ENCODE results near the gene TRAPPC3L.
"Not testable (repeated sequence)": the region's sequence is repeated elsewhere in the genome, so short reads cannot be mapped to it uniquely, and the experiment has no call there.

TRAPPC3L gene

DNA sequence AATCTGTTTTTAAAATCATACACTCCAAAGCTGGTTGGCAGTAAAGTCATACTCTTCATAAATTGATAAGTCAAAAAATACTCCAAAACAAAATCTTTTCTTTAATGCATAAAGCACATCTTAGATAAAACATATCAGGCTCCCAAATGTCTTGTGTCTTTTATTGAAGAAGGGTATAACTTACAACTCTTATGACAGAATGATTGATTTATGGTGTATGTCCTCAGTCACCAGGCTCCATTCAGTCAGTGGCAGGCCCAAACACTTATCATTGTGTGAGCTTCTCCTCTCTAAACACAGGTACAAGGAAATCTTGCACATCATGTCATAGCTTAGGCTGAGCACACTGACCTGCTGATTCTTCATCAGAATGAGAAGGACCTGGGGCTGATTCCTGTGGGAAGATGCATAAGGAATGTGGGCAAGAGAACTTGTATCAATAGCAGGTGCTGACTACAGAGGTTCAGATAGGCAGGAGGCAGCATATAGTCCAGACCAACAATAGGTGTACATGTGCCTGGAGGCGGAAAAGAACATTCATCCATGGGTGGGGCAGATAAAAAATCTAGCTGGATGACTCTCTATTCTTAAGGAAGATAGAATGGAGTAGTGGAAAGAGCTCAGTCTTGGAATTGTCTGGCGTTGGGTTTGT is 32.1 kb downstream of the TRAPPC3L start:
- DNase-seq (ENCODE audit: low read depth), result peak; percentile 30

DNA sequence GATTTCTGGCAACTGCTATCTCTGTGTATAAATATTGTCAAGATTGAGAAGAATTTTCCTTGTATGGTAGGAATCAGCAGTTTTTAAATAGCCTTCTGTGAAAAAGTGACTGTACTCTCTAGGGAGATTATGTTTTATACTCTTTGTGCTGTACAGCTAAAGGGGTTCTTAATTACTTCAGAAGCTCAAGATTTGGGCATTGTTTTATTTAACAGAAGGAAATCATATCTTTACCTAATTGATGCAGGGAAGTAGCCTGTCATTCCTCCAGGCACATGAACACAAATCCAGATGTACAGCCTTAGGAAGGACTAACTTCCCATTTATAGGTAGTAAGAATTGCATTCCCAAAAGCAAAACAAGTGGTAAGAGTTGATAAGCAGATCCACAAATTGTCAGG is 32.8 kb downstream of the TRAPPC3L start:
- DNase-seq (ENCODE audit: low read depth), result no peak

DNA sequence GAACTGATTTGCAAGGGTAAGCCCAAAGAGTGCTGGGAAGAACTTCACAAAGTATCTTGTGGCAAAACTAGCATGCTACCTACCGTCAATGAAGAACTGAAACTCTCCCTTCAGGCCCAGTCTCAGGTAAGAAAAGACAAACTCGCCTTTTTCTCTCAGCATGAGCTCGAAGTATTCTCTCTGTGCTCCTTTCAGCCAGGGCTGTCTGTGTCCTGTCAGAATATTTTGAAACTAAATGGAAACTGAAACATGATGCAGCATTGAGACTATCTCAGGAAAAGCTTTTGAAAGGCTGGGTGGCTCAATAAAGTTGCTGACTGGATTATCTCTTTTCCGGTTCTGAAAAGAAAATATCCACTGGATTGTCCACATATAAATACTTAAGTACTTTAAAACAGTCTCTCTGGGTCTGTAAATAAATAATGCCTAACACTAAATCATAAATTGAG is 33.3 kb downstream of the TRAPPC3L start:
- DNase-seq (ENCODE audit: low read depth), result peak; percentile 21

DNA sequence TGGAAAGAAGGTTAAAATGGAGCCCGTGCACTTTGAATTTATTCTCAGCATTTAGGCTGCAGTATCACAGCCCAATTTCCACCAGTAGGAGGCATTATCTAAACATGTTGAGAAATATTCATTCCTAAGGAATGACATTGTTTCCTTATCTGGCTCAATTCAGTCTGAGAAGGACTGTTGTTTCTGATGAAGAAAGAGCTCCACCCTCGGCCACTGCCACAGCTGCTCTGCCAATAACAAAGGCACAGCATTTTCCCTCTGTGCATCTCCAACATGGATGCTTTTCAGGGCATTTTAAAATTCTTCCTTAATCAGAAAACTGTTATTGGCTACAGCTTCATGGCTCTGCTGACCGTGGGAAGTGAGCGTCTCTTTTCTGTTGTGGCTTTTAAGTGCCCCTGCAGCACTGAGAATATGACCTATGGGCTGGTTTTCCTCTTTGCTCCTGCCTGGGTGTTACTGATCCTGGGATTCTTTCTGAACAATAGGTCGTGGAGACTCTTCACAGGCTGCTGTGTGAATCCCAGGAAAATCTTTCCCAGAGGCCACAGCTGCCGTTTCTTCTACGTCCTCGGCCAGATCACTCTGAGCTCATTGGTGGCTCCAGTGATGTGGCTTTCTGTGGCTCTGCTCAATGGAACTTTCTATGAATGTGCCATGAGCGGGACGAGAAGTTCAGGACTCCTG is 33.9 kb downstream of the TRAPPC3L start, which contains the start of gene CALHM5:
TSS of gene CALHM5 (plus strand) at position 216 of the 687 bp plus-strand sequence. CDS start at position 274, 58 bp downstream.
- peak; percentile 93 for DNase-seq (ENCODE audit: low read depth)

DNA sequence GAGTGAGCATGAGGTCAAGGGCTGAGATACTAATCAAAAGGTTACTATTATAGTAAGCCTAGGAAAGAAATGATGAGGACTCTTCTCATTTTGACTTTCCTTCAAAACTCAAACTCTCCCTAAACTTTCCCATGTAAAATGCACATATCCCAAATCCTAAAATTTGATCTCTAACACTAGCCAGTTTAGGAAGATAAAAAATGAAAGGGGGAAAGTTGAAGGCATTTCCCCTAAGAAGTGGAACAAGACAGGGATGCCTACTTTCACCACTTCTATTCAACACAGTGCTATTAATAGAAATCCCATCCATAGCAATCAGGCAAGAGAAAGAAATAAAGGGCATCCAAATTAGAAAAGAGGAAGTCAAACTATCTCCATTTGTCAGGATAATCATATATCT is 37.0 kb downstream of the TRAPPC3L start:
- no peak for DNase-seq (ENCODE audit: low read depth)

DNA sequence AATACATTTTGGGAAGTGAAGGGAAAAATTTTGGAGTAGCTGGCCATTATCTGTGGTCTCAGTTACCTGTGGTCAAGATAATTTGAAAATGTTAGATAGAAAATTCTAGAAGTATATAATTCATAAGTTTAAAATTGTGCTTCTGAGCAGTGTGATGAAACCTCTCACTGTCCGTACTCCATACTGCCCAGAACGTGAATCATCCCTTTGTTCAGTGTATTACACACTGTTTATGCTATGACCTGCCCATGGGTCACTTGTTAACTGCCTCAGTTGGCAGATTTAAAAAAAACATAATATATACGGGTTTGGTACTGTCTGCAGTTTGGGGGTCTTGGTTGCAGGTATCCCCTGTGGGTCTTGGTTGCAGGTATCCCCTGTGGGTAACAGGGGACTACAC is 38.2 kb downstream of the TRAPPC3L start:
- peak; percentile 75 for DNase-seq (ENCODE audit: low read depth)

DNA sequence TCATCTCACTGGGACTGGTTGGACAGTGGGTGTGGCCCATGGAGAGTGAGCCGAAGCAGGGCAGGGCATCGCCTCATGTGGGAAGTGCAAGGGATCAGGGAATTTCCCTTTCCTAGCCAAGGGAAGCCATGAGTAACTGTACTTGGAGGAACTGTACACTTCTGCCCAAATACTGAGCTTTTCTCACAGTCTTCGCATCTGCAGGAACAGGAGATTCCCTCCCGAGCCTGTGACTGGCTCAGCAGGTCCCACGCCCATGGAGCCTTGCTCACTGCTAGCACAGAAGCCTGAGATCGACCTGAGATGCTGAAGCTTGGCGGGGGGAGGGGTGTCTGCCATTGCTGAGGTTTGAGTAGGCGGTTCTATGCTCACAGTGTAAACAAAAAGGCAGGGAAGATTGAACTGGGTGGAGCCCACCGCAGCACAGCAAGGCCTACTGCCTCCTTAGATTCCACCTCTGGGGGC is 44.5 kb downstream of the TRAPPC3L start:
- no peak for DNase-seq (ENCODE audit: low read depth)

DNA sequence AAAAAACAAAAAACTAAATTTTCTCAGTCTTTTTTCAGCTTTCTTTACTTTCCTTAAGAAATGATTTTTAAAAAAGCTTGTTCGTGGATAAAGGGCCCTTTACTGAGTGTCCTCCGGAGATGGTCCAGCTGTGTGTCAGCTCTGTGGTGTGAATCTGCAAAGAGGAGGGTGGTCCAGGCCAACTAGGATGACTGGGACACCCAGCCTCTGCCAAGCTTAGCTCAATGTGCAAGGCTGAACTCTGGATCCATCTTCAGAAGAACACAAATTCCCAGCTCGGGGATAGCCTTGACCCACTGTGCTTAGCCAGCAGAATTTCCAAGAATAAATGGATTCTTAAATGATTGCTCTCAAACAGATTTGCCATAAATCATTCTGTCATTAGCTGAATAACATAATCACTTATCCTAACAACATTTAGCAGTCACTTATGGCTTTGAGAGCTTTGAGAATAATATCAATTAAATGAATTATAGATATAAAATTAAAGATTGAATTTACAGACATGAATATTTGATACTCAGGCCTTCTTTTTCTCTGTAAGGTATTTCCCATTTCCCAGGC is 48.3 kb downstream of the TRAPPC3L start:
- no peak for DNase-seq (ENCODE audit: low read depth)

DNA sequence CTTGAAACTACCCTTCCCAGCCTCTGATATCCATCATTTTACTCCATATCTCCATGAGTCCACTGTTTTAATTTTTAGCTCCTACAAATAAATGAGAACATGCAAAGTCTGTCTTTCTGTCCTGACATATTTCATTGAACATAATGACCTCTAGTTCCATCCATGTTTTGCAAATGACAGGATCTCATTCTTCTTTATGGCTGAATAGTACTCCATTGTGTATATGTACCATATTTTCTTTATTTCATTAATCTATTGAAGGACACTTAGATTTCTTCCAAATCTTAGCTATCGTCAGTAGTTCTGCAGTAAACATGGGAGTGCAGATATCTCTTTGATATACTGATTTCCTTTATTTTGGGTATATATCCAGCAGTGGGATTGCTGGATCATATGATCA is 50.3 kb downstream of the TRAPPC3L start:
- not testable (repeated sequence) for DNase-seq (ENCODE audit: low read depth)

DNA sequence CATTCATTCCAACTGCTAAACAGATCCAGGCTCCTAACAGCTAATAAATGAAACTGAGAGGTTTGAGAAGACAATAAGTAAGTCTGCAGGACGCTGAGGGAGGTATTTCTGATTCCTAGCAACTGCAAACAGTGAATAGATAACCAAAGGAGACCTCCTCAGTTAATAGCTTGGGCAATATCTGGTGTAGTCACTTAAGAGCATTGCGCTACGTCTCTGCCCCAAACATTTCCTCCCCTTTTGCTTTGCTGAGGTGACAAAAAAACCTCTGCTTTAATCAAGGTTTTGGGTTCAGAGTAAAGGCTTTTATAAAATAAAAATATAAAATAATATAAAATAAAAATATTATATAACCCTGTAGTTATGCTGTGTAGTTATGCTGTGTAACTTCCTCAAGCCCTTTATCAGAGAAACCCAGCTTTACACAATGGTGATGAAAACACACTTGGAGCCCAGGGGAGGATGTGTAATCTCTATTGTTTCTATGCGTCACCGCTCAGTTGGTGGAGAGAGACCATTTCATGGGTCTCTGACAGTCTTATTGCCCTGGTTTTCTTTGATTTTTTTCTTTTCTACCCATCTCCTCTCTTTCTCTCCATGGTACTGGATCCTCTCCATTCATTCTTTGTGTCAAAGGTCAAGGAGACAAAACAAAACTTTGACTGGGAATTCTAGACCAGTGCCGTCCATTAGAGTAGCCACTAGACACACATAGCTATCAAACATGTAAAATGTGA is 53.0 kb downstream of the TRAPPC3L start:
- DNase-seq (ENCODE audit: low read depth), result no peak

DNA sequence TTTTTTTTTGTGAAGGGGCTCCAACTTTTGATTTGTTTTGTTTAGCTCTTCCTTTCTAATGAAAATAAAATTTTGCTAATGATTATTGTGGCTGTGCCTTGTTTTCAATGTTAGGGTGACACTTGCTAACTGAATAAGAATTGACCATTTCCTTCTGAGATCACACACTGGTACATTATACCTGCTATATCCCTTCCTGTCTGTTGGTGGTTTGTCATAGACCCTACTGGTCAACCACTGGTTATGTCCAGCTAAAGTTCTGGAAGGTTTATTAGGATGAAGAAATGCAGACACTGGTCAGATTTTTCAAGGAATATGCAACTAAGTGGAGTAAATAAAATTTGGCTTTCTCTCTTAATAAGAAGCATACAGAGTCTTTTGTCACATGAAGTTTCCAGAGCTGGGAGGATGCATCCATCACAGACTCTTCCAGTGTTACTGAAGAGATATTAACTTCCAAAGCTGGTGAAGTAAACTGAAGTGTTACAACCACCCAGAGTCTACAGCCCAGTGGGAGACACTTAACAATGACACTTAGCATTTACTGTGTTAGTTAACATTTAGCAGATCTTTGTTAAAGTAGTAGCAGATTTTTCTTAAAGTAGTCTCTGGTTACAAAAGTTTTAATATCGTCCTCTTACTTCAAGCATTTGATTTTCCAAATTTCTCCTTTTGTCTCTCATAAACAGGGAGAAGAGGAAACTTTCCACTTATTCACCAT is 53.7 kb downstream of the TRAPPC3L start:
- no peak for DNase-seq (ENCODE audit: low read depth)

DNA sequence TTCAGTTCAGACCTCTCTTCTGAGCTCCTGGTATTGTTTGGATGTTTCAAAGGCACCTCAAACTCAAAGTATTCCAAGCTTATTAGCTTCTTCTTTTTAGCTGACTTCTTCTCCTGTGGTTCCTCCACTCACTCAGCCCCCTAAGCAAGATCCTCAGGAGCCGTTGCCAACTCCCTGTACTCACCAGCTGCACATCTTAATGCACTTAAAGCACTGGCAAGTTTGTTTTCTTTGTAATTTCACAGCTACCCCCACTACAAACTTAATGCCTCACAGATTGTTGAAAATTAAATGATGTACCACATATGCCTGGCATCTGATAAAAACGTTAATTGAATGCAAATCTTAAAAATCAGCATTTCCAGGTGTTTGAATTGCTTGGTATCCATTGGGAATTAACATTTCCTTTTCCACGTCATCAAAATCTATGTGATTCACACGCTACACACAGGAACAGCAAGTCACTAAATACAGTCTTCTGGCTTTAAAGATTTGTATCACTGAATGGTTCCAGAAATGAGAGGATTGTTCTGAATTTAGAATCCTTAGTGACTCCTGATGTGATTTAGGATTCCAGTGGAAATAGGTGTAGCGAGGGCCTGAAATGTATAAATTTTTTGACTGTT is 59.8 kb downstream of the TRAPPC3L start:
- DNase-seq (ENCODE audit: low read depth), result no peak

DNA sequence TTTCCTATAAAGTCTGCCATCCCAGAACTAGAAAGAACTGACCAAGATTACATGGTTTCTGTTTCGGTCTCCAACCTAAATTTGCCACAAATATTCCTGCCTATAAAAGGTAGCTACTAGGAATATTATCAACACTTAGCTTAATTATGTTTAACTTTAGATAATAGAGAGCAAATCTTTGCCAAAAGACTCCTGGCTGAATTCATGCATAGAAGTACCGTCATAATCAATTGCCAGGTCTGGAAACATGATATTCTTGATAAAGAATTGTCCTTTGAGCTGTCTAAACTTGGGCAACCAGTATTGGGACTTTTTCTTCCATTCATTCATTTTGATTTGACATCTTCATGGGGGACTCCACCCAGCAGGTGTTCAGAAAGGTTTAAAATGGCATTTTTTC is 61.9 kb downstream of the TRAPPC3L start:
- no peak for DNase-seq (ENCODE audit: low read depth)

DNA sequence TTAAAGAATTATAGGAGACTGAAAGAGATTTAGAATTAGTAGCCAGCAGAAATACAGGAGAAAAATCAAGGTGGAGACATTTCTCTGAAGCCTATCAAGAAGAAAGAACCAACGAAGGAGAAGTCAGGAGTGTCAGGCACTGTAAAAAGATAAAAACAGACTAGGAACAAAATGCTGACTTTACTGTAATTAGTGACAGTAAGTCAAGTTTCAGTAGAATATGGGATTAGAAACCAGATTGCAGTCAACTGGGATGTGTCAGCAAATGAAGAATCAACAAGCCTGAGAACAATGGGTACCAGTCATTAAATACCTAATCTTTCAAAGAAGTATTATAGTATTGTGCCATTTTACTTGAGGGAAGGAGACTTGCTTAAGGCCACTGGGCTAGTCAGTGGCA is 62.7 kb downstream of the TRAPPC3L start:
- DNase-seq (ENCODE audit: low read depth), result no peak

DNA sequence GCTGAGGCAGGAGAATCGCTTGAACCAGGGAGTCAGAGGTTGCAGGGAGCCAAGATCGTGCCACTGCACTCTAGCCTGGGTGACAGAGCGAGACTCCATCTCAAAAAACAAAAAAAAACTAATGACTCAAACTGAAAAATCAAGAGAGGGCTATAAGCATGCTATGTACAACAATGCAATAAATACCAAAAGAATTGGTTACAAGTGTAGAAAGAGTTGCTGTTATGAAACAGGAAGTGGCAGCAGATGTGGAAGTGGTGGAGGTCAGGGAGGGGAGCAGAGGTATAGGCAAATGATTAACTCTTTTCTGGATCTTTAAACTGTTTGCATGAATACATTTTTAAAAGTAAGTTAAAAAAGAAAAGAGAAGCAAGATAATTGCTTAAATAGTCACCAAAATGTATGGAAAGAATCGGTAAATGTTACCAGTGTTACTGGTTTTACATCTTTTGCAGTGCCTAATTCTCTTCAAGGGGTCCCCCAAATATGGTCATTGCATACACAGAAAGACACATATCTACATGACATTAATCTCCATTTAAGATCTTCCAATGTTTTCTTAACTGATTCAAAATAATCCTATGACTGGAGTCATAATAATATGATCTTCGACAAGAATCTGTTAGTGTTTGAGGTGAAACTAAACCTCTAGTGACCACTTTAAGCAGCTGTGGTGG is 69.3 kb downstream of the TRAPPC3L start:
- DNase-seq (ENCODE audit: low read depth), result no peak

DNA sequence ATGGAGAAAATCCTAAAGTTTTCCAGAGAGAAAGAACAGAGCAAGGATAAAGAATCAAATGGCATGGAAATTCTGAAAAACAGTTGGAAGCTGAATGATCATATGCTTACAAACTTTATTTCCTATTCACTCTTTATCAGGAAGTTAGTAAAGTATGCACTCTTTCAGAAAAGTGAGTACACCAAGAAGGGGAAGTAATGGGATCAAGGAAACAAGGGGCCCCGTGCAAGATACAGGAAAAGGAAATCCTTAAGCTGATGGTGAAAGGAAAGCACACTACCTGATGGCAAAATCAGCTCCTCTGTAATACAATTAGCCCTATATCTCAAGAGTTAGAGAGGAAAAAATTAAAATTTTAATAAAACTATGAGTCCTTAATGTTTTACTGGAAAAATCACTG is 70.3 kb downstream of the TRAPPC3L start:
- no peak for DNase-seq (ENCODE audit: low read depth)

DNA sequence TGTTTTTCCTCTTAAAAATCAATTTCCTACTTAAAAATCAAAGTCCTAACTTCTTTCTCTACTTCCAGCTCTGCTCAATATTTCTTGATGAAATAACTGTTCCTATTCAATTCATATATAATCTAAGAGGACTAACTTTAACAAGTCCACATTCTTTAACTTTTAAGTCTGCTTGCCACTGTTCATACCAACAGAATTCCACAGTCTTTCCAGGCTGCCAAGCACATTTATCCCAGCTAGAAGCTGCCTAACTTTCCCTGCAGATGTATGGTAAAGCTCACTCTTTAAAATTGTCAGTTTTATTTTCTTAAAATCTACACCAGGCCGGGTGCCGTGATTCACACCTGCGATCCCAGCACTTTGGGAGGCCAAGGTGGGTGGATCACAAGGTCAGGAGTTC is 72.8 kb downstream of the TRAPPC3L start:
- no peak for DNase-seq (ENCODE audit: low read depth)

DNA sequence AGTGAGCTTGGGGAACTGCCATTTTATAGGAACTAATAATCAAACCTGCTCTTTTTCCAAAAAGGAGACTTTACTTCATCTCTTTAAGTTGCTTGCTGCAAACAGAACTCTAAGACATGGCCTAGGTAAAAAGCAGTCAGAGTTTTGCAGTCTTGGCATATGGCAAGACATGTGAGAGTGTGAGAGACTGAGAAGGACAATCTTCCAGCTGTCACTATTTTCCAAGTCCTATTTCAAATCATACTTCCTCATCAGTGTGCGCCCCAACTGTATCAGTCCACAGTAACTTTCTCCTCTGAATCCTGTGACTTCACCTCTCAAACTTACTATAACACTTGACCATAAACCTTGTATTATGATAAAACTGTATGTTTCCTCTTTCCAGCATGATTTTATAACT is 74.0 kb downstream of the TRAPPC3L start:
- no peak for DNase-seq (ENCODE audit: low read depth)

DNA sequence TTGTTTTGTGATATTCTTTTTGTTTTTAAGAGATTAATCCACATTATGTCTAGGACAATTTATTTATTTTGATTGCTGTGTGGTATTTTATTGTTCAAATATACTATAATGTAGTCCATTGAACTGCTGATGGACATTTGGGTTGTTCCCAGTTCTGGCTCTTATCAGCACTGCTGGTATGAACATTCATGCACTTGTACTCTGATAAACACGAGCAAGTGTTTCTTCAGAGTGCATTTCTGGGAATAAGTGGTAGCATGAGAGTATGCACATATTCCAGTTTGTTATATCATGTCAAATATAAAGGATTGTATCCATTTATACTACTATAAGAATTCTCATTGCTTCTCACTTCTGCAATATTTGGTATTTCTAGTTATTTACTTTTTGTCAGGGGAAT is 77.2 kb downstream of the TRAPPC3L start:
- no peak for DNase-seq (ENCODE audit: low read depth)

DNA sequence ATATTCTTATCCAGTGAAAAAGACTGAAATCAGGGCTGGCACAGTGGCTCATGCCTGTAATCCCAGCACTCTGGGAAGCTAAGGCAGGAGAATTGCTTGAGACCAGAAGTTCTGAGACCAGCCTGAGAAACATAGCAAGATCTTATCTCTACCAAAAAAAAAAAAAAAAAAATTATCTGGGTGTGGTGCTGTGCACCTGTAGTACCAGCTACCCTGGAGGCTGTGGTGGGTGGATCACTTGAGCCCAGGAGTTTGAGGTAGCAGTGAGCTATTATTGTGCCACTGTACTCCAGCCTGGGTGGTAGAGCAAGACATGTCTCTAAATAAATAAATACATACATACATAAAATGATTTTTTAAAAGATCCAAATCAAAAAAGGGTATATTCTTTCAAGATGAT is 78.0 kb downstream of the TRAPPC3L start:
- DNase-seq (ENCODE audit: low read depth), result no peak

DNA sequence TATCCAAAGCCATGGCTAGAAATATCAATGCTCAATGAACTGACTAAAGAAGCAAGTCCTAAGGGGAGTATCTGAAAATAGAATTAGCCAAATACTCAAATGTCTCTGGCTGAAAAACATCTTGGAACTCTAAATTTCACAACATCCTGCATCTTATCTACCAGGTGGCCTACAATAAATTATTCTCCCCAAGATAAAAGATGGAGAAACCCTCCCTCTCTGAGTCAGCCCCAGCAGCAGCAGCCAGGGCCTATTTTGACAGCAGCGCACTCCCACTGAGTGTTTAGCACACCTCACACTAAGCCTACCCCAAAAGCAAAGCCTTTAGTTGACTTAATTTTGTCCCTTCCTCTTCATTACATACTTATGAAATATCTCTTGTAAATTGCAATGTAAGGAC is 78.4 kb downstream of the TRAPPC3L start:
- DNase-seq (ENCODE audit: low read depth), result no peak

All from ELR (cell line).